Measurements from ENCODE around the gene STRIP2.

DNA sequence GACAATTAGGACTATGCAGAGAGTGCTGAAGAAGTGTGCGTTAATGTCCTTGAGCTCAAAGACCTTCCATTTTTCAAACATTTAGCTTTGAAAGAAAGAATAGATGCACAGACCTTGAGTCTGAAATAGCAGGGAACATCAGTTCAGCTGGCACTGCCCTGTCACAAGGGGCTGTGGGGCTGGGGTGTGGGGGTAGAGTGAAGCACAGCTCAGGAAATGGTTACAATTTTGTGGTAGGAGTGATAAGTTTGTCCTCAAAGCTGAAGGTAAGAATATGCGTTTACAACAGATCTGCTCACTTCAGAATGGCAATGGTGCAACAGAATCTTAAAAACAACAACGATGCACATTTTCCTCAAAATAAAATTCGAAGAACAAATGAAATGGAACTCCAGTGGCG, 101.7 kb downstream of the STRIP2 start:
- no peak for TF ChIP-seq CTCF (IDR thresholded peaks at IDR 0.05)
- TF ChIP-seq POLR2A (IDR thresholded peaks at IDR 0.05) = no peak
